ENCODE measurements around the gene TNRC6C. TPM values are rescaled to one million over a fixed set of nuclear protein-coding genes. Genes with fewer than 3 reads are reported as not detected.

Gene TNRC6C
- total and polyA plus RNA-seq, 2 experiments from 2014 or later: 10.1 to 16.6 TPM

GRCh38 chr17:77961741-77962140, 3.2 kb downstream of the TNRC6C start:
- H3K9me3 Mint-ChIP-seq: no peaks in the 10 kb centered on the region; the same call in 2 of the 3 replicates
- Histone ChIP-seq H3K4me2 (peak overlapping the region; percentile 84), H3K4me1 (ENCODE audit: insufficient read depth) (peaks cover 58% of the 10 kb centered on the region), H3K36me3 (ENCODE audit: insufficient read depth) (no peaks in the 10 kb centered on the region), H4K20me1 (replicated peaks; ENCODE audit: insufficient read depth) (peaks cover 36% of the 10 kb centered on the region), H3K27me3 (ENCODE audit: insufficient read depth) (peaks cover 31% of the 10 kb centered on the region), H3K27ac (ENCODE audit: low read depth) (no peak overlapping the region), H3K79me2 (replicated peaks; ENCODE audit: insufficient read depth) (peaks cover 70% of the 10 kb centered on the region), H3K9me2 (ENCODE audit: insufficient read depth) (no peaks in the 10 kb centered on the region), H3F3A (replicated peaks; ENCODE audit: low read depth) (no peaks in the 10 kb centered on the region), H3K4me3 (peak overlapping the region; percentile 61; the same call in 1 of the 2 replicates), H2AFZ (no peak overlapping the region)
- peaks cover 18% of the 10 kb centered on the region for H3K27me3 Mint-ChIP-seq (ENCODE audit: insufficient read depth, low read depth, poor library complexity)
- H3K27ac Mint-ChIP-seq: no peak overlapping the region
- peaks cover 63% of the 10 kb centered on the region for H3K4me1 Mint-ChIP-seq
- H3K4me3 Mint-ChIP-seq: no peak overlapping the region
- TF ChIP-seq STAT1 (IDR thresholded peaks at IDR 0.05; ENCODE audit: unreplicated experiment) (no peak), CTCF (conservative IDR thresholded peaks at IDR 0.05; ENCODE audit: low read depth in 2 of 2) (no peak), NANOG (IDR thresholded peaks at IDR 0.05; ENCODE audit: borderline replicate concordance) (no peak), JUNB (IDR thresholded peaks at IDR 0.05; ENCODE audit: unreplicated experiment) (no peak), EZH2 (IDR thresholded peaks at IDR 0.05; ENCODE audit: low read depth, unreplicated experiment) (no peak), POLR2AphosphoS5 (IDR thresholded peaks at IDR 0.05; ENCODE audit: low read depth) (no peak), REST (IDR thresholded peaks at IDR 0.05; ENCODE audit: unreplicated experiment) (no peak), CREB1 (CRISPR knock-in tag; IDR thresholded peaks at IDR 0.05; ENCODE audit: low read depth) (no peak), ZNF462 (CRISPR knock-in tag; IDR thresholded peaks at IDR 0.05) (no peak), ETS1 (IDR thresholded peaks at IDR 0.05) (no peak), EZH2phosphoT487 (IDR thresholded peaks at IDR 0.05; ENCODE audit: unreplicated experiment) (no peak), ZNF331 (CRISPR knock-in tag; IDR thresholded peaks at IDR 0.05; ENCODE audit: low read depth) (no peak), ZNF114 (CRISPR knock-in tag; IDR thresholded peaks at IDR 0.05) (no peak)
- ATAC-seq (no peak), DNase-seq (ENCODE audit: low spot score) (no peak)
- peaks cover 2% of the 10 kb centered on the region; the same call in 1 of the 3 replicates for H3K36me3 Mint-ChIP-seq (ENCODE audit: low read depth)

Data from GM23338 (cell line).